Nephron progenitor cell (in vitro differentiated cells): ENCODE measurements around the gene SLC20A1.

Source experiments
- DNase-seq: peaks from one replicate; pipeline ENCODE4 v3.0.0; 2021
- H3K27ac Mint-ChIP-seq: 2 replicates; pipeline ENCODE4 v1.8.0; 2021; ENCODE audit warnings: mild to moderate bottlenecking, moderate library complexity, mixed read lengths
- H3K27me3 Mint-ChIP-seq: 2 replicates; pipeline ENCODE4 v1.8.0; 2021; ENCODE audit warnings: mild to moderate bottlenecking, low read depth, mixed read lengths; ENCODE audit not compliant: poor library complexity
- H3K36me3 Mint-ChIP-seq: 2 replicates; pipeline ENCODE4 v1.8.0; 2021; ENCODE audit warnings: low read depth, mixed read lengths
- H3K4me1 Mint-ChIP-seq: 2 replicates; pipeline ENCODE4 v1.8.0; 2021; ENCODE audit warnings: mixed read lengths
- H3K4me3 Mint-ChIP-seq: 2 replicates; pipeline ENCODE4 v1.8.0; 2021; ENCODE audit warnings: mild to moderate bottlenecking, moderate library complexity, mixed read lengths
- H3K9me3 Mint-ChIP-seq: 2 replicates; pipeline ENCODE4 v1.8.0; 2021; ENCODE audit warnings: mild to moderate bottlenecking, moderate library complexity, mixed read lengths
- TF ChIP-seq, protein P1 (sequence below): fragments of 200-600 bp; sonication (generic); IDR thresholded peaks from 2 replicates; pipeline ENCODE4 v1.5.0; 2021; ENCODE audit warnings: antibody characterized with exemption

SLC20A1 gene

GRCh38 chr2:112669667-112670066 is 23.9 kb downstream of the SLC20A1 start:
- TF ChIP-seq, protein P1, sequence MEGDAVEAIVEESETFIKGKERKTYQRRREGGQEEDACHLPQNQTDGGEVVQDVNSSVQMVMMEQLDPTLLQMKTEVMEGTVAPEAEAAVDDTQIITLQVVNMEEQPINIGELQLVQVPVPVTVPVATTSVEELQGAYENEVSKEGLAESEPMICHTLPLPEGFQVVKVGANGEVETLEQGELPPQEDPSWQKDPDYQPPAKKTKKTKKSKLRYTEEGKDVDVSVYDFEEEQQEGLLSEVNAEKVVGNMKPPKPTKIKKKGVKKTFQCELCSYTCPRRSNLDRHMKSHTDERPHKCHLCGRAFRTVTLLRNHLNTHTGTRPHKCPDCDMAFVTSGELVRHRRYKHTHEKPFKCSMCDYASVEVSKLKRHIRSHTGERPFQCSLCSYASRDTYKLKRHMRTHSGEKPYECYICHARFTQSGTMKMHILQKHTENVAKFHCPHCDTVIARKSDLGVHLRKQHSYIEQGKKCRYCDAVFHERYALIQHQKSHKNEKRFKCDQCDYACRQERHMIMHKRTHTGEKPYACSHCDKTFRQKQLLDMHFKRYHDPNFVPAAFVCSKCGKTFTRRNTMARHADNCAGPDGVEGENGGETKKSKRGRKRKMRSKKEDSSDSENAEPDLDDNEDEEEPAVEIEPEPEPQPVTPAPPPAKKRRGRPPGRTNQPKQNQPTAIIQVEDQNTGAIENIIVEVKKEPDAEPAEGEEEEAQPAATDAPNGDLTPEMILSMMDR = no peak
- Mint-ChIP-seq H3K27me3 (peaks cover 4% of the 10 kb centered on the region), H3K4me3 (no peak overlapping the region), H3K4me1 (peaks cover 5% of the 10 kb centered on the region), H3K27ac (no peak overlapping the region), H3K9me3 (no peaks in the 10 kb centered on the region), H3K36me3 (peaks cover 10% of the 10 kb centered on the region)
- DNase-seq = no peak

GRCh38 chr2:112670252-112671022 is 24.7 kb downstream of the SLC20A1 start:
- H3K27me3 Mint-ChIP-seq = peaks cover 4% of the 10 kb centered on the region
- no peak overlapping the region for H3K4me3 Mint-ChIP-seq
- H3K9me3 Mint-ChIP-seq = no peaks in the 10 kb centered on the region
- H3K27ac Mint-ChIP-seq = no peak overlapping the region
- DNase-seq = no peak
- peaks cover 2% of the 10 kb centered on the region for H3K4me1 Mint-ChIP-seq
- H3K36me3 Mint-ChIP-seq = peaks cover 3% of the 10 kb centered on the region
- TF ChIP-seq, protein P1 = no peak

DNA sequence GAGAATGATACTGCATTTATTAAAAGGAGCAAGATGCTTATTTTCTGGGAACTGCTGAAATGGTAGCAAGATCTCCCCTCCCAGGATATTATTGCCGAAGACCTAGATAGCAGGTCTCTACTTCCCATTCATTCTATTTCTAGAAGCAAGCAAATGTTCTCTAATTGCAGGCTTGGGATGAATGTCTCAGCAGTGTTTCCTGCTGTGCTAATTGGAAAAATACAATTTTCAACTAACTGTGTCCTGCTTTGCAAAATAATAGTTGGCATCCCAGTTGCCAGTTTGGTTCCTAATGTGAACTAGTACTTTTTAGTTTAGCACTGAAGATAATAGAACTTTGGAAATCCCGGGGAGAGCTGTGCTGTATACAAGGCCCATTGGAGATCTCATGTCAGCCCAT is 26.1 kb downstream of the SLC20A1 start:
- DNase-seq = no peak
- TF ChIP-seq, protein P1 = no peak
- H3K9me3 Mint-ChIP-seq = no peaks in the 10 kb centered on the region
- H3K27me3 Mint-ChIP-seq = peaks cover 4% of the 10 kb centered on the region
- H3K27ac Mint-ChIP-seq = no peak overlapping the region
- H3K36me3 Mint-ChIP-seq = no peaks in the 10 kb centered on the region
- no peaks in the 10 kb centered on the region for H3K4me1 Mint-ChIP-seq
- no peak overlapping the region for H3K4me3 Mint-ChIP-seq

GRCh38 chr2:112673008-112673407 is 27.3 kb downstream of the SLC20A1 start:
- DNase-seq = no peak
- H3K4me3 Mint-ChIP-seq = no peak overlapping the region
- no peak overlapping the region for H3K27ac Mint-ChIP-seq
- peaks cover 4% of the 10 kb centered on the region for H3K27me3 Mint-ChIP-seq
- no peaks in the 10 kb centered on the region for H3K36me3 Mint-ChIP-seq
- no peaks in the 10 kb centered on the region for H3K4me1 Mint-ChIP-seq
- TF ChIP-seq, protein P1 = no peak
- no peaks in the 10 kb centered on the region for H3K9me3 Mint-ChIP-seq

DNA sequence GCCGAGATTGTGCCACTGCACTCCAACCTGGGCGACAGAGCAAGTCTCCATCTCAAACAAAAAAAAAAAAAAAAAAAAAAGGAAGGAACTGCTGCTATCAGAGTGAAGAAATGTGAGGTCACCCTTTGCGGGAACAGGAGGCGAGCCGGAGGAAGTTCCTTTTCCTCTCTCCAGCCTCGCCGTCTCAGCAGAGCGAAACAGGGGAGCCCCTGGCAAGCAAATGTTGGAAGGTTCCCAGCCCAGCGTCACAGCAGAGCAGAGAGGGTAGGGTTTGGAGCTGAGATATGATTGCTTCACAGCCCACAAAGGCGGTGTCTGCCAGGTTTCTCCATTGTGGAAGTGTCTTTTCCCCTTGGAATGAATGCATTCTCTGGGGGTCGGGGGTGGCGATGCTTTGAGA is 28.5 kb downstream of the SLC20A1 start:
- Mint-ChIP-seq H3K27ac (no peak overlapping the region), H3K36me3 (no peaks in the 10 kb centered on the region), H3K4me3 (no peak overlapping the region), H3K9me3 (no peaks in the 10 kb centered on the region), H3K27me3 (peaks cover 6% of the 10 kb centered on the region), H3K4me1 (no peaks in the 10 kb centered on the region)
- no peak for DNase-seq
- TF ChIP-seq, protein P1 = no peak

GRCh38 chr2:112679484-112679883 is 33.7 kb downstream of the SLC20A1 start:
- H3K4me3 Mint-ChIP-seq = no peak overlapping the region
- peaks cover 16% of the 10 kb centered on the region for H3K4me1 Mint-ChIP-seq
- peaks cover 16% of the 10 kb centered on the region for H3K27me3 Mint-ChIP-seq
- TF ChIP-seq, protein P1 = no peak
- no peaks in the 10 kb centered on the region for H3K9me3 Mint-ChIP-seq
- no peaks in the 10 kb centered on the region for H3K36me3 Mint-ChIP-seq
- no peak overlapping the region for H3K27ac Mint-ChIP-seq
- DNase-seq = no peak
